MM.1S (cell line): ENCODE measurements around the gene TPK1.

Experiments
- EZH2 ChIP-seq: fragments of 300-600 bp; sonication (generic); optimal IDR thresholded peaks from 2 replicates; pipeline ENCODE3; 2017; ENCODE audit warnings: low read depth, mild to moderate bottlenecking, antibody characterized with exemption, low read length, mixed read lengths
- EZH2phosphoT487 ChIP-seq: fragments of 300-600 bp; sonication (generic); IDR thresholded peaks from 2 replicates; pipeline ENCODE4 v1.6.1; 2018; ENCODE audit warnings: antibody characterized with exemption, low read length
- TF ChIP-seq, protein P1 (sequence below): fragments of 300-600 bp; sonication (generic); IDR thresholded peaks from 2 replicates; pipeline ENCODE4 v1.5.1; 2016; ENCODE audit warnings: antibody characterized with exemption, low read length, mixed read lengths

DNA sequence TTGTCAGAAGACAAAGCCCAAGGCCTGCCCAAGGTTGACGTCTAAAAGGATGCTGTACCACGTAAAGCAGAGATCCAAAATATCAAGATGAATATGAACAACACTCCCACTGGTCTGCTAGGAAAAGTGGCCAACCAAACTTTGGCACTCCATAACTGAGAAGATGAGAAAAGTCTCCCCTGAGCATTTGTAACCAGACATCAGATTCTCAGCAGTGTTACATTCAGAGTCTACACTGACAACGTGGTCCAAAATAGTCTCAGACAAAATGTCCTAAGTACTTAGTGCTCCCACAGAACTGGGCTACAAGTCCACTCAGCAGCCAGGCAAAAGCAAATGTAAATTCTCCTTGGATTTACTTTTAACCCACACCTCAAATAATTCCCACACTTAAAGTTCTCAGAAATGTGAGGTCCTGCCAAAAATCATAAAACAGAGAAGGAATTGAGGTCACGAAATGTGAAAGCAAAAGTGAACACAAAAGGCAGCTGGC is 247.2 kb downstream of the TPK1 start:
- TF ChIP-seq, protein P1, sequence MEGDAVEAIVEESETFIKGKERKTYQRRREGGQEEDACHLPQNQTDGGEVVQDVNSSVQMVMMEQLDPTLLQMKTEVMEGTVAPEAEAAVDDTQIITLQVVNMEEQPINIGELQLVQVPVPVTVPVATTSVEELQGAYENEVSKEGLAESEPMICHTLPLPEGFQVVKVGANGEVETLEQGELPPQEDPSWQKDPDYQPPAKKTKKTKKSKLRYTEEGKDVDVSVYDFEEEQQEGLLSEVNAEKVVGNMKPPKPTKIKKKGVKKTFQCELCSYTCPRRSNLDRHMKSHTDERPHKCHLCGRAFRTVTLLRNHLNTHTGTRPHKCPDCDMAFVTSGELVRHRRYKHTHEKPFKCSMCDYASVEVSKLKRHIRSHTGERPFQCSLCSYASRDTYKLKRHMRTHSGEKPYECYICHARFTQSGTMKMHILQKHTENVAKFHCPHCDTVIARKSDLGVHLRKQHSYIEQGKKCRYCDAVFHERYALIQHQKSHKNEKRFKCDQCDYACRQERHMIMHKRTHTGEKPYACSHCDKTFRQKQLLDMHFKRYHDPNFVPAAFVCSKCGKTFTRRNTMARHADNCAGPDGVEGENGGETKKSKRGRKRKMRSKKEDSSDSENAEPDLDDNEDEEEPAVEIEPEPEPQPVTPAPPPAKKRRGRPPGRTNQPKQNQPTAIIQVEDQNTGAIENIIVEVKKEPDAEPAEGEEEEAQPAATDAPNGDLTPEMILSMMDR = no peak
- TF ChIP-seq EZH2 (no peak), EZH2phosphoT487 (no peak)
